Gastroesophageal sphincter (tissue), 3 donors: ENCODE measurements around the gene ATG7.

Source experiments
- EP300 ChIP-seq: sonication (generic); formaldehyde crosslinking; IDR thresholded peaks from one replicate; pipeline ENCODE4 v1.6.1; 2017; ENCODE audit warnings: antibody characterized with exemption, mild to moderate bottlenecking
- POLR2A ChIP-seq, 2 donors: fragments of 450-650 bp; IDR thresholded peaks; one replicate each; pipeline ENCODE4 v1.6.1; 2017; ENCODE audit warnings: antibody characterized with exemption in 2 of 2, mild to moderate bottlenecking in 2 of 2, moderate library complexity in 1 of 2
- TF ChIP-seq, protein P1 (sequence below), 4 experiments: fragments of 200-600 bp in 2 of 4; fragments of 450-650 bp in 2 of 4; sonication (generic) in 1 of 4; IDR thresholded peaks; one replicate each; pipeline ENCODE4 v1.5.1; 2017 to 2019; ENCODE audit warnings: antibody characterized with exemption in 4 of 4, mild to moderate bottlenecking in 2 of 4, moderate library complexity in 2 of 4

DNA sequence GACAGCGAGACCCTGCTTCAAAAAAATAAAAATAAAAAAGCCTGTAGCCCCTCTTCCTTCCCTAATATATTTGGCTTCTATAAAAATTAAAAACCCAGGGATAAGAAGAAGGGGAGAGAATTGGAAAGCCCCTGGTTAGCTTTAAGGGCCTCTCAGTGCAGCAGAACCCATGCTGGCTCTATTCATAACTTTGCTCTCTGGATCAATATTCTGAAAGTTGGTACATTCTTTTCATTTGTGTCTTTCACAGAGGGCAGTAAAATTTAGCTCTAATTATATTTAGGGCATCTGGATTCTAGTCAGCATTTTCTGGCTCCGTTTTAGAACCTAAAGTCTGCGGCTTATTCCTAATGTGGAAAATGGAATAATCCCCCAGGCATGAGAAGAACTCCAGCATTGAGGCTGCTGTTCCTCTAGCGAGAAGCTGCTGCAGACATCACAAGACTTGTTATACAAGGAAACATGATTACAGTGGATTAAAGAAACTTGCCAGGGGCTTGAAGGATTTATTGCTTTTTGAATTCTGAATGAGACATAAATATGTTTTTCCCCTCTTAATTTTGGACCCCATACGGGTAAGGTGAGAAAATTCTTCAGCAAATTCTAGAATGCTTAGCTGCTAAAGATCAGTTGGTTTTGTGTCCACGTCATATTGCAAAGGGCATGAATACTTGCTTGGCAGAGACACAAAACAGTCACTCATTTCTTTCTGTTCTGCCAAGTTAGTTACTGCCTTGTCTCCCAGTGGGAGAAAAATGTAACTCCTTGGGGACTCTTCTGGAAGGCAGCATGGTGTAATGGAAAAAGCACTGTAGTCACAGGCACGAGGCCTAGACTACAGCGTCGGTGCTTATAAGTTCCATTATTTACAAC is 193.8 kb downstream of the ATG7 start:
- TF ChIP-seq, protein P1, sequence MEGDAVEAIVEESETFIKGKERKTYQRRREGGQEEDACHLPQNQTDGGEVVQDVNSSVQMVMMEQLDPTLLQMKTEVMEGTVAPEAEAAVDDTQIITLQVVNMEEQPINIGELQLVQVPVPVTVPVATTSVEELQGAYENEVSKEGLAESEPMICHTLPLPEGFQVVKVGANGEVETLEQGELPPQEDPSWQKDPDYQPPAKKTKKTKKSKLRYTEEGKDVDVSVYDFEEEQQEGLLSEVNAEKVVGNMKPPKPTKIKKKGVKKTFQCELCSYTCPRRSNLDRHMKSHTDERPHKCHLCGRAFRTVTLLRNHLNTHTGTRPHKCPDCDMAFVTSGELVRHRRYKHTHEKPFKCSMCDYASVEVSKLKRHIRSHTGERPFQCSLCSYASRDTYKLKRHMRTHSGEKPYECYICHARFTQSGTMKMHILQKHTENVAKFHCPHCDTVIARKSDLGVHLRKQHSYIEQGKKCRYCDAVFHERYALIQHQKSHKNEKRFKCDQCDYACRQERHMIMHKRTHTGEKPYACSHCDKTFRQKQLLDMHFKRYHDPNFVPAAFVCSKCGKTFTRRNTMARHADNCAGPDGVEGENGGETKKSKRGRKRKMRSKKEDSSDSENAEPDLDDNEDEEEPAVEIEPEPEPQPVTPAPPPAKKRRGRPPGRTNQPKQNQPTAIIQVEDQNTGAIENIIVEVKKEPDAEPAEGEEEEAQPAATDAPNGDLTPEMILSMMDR (IDR thresholded peaks at IDR 0.05), result peak in 1 of 4 experiments; percentile 23
- no peak for TF ChIP-seq POLR2A (IDR thresholded peaks at IDR 0.05)
- TF ChIP-seq EP300, result peak; percentile 6
